GM12801 (cell line): ENCODE results near the gene PANK4.

ENCODE experiments used
- CTCF ChIP-seq: IDR thresholded peaks from one replicate; pipeline ENCODE4 v1.5.1; 2011; ENCODE audit warnings: control low read depth; ENCODE audit not compliant: insufficient read length; ENCODE audit errors: extremely low read depth

The PANK4 gene

GRCh38 chr1:2518528-2518927 is 7.9 kb downstream of the PANK4 start:
- TF ChIP-seq CTCF = no peak

- TF ChIP-seq CTCF = no peak
These were observed 8.4 kb downstream of the PANK4 start for GRCh38 chr1:2517966-2518365.

- no peak for TF ChIP-seq CTCF
These were observed 9.4 kb downstream of the PANK4 start for GRCh38 chr1:2516946-2517345.

- TF ChIP-seq CTCF = no peak
These were observed 10.3 kb downstream of the PANK4 start for GRCh38 chr1:2516124-2516523.

GRCh38 chr1:2515763-2516080 is 10.7 kb downstream of the PANK4 start:
- no peak for TF ChIP-seq CTCF

GRCh38 chr1:2514863-2515762 is 11.3 kb downstream of the PANK4 start:
- TF ChIP-seq CTCF = no peak

GRCh38 chr1:2513939-2514652 is 12.3 kb downstream of the PANK4 start:
- no peak for TF ChIP-seq CTCF
